GDM1 (cell line): ENCODE measurements around the gene ULBP2.
"Not testable (repeated sequence)": the region's sequence is repeated elsewhere in the genome, so short reads cannot be mapped to it uniquely, and the experiment has no call there.

Source experiments
- DNase-seq: peaks from one replicate; lab custom pipeline; 2025; lab: John Stamatoyannopoulos, UW

Gene ULBP2

DNA sequence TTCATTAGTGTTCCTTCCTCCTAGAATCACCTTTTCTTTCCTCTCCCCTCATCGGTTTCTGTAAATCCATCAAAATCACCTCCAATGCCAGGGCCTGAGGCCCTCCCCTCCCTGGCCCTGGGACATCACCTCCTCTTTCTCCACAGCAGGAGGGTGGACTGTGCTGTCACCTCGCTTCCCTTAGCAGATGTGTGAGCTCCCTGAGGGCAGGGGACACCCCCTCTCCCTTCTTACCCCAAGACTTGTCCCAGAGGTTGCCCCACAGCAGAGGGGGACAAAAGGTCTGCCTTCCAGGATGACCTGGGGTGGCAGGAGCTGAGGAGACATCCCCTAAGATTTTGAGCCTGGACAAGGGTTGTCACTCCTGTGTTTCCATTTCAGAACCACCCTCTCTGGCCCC lies 27.8 kb downstream of the ULBP2 start:
- no peak for DNase-seq

DNA sequence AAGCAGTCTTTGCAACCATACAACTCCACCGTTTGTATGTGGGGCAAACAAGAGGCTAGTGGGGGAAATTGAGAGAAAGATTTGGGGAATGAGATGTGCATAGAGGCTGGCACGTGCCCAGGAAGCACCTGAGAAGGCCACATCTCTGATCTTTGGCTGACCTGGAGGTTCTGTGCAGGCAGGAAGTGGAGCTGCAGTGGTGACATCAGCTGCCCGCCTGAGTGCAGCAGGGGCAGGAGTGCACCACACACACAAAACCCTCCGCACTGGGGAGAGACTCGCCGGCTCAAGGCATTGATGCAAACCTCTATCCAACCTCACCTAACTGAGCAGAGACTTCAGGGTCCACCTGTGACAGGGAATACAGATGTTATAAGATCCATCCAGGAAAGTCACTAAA lies 32.6 kb downstream of the ULBP2 start:
- DNase-seq, result not testable (repeated sequence)

DNA sequence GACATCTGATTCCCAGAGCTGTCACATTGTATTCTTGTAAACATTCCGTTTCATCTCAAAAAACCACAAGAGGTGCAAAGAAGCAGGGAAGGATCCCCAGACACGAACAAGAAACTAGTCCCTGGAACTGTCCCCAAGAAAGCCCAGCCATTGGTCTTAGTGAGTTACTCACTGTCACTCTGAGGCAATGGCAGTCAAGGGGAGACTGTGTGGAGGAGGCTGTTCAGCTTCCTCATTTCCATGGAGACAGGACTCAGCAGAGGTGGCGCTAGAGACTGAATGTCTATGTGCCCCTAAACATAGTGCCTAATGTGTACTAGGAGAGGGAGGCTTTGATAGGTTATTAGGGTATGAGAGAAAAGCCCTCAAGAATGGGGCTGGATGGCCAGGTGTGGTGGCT lies 33.0 kb downstream of the ULBP2 start:
- peak; percentile 12 for DNase-seq

DNA sequence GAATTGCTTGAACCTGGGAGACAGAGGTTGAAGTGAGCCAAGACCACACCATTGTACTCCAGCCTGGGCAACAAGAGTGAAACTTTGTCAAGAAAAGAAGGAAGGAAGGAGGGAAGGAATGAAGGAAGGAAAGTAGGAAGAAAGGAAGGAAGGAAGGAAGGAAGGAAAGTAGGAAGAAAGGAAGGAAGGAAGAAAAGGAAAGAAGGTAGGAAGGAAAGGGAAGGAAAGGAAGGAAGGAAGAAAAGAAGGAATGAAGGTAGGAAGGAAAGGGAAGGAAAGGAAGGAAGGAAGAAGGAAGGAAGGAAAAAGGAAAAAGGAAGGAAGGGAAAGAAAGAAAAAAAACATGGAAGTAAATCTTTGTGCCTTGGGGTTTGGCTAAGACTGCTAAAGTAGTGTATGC lies 33.6 kb downstream of the ULBP2 start:
- DNase-seq, result no peak

DNA sequence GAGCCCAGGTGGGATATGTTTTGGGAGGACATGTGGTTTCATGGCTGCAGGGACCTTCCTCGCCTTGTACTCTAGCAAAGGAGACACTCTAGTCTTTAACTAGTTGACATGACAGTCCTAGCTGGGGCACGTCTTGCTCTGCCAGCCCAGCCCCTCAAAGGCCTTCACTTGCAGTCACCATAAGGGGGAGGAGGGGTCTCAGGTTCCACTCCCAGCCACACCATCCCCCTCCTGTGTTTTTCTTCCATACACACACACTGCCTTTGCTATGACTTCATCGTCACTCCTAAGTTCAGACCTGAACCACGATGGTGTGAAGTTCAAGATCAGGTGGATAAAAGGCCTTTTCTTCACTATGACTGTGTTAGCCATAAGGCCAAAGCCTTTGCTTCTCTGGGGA lies 35.4 kb downstream of the ULBP2 start:
- no peak for DNase-seq

DNA sequence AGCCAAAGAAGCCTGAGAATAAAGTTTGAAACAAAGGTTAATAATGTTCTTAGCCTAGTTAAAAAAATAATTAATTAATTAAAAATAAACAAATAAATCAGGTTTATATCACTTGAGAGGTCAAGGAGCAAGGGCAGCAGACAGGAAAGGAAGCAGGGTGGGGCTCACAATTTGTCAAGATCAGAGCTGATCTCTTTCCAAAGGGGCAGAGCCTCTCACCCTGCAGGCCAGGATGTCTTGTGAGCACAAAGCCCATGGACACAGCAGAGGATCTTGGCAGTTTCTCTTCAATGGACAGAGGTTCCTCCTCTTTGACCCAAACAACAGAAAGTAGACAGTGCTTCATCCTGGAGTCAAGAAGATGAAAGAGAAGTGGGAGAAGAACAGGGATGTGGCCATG lies 36.8 kb downstream of the ULBP2 start:
- DNase-seq, result no peak

DNA sequence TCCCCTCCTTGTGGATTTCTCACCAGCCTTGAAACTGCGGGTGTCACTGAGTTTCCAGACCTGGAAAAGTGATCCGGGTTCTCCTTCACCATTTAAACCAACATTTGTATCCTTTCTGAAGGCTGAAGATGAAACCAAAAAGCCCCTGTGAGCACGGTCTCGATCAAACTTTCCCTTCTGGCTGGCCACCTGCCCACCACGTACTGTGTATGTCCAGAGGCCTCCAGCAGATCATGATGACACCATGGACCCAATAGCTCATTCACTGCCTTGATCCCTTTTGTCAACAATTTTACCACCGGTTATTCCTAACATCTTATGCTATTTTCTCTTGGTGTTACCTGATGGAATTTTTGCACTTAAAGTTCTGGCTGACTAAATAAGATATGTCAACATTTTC lies 37.5 kb downstream of the ULBP2 start:
- DNase-seq, result no peak

DNA sequence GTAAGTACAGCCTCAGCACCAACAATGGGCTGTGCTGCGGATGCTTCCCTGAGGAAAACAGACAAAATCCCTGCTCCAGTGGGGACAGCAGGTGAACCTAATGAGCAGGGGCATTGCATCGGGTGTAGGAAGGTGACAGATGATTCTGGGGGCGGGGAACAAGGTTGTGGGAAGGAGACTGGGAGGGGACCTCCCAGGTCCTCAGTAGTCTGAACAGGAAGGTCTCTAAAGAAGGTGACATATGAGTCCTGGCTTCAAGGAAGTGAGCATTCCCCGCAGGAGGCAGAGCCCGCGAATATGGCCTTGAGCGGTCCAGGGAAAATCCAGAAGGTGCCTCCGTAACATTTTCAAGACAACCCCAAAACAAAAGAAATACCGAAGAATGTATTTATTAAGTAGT lies 41.3 kb downstream of the ULBP2 start:
- DNase-seq, result no peak

DNA sequence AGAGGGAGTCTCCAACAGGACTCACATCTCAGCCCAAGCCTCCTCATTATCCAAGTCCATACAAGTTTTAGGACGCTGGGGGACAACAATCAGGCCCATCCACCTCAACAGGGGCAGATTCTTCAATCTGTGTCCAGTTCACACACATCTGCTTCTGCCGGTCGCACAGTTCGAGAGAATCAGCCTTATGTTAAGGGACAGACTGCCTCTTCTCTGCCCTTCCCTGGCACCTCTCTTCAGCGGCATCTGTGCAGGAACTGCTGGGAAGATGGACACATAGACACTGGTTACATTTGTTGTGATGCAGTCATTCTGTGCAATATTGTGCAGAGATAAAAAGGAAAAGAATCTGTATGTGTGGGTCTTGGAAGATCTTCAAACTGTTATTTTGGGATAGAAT lies 43.0 kb downstream of the ULBP2 start:
- DNase-seq, result no peak

DNA sequence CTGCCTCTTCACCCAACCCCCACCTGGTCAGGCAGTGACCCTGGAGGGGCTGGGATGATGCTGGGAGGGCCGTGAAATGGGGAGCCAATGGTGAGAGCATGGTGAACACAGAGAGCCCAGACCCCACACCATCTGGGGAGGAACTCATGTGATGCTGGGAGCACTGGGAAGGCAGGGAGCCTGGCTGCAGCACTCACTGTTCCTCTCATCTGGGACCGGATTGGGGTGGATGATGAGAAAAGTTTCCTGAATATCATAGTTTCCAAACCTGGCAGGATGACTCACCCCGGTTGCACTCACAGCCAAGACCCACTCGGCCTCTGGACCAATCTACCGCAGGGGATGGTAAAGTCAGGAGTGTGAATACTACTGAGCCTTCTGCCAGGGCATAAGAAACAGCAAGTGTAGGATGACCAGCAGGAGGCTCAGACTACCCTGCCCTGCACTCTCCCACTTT lies 43.7 kb downstream of the ULBP2 start:
- no peak for DNase-seq

DNA sequence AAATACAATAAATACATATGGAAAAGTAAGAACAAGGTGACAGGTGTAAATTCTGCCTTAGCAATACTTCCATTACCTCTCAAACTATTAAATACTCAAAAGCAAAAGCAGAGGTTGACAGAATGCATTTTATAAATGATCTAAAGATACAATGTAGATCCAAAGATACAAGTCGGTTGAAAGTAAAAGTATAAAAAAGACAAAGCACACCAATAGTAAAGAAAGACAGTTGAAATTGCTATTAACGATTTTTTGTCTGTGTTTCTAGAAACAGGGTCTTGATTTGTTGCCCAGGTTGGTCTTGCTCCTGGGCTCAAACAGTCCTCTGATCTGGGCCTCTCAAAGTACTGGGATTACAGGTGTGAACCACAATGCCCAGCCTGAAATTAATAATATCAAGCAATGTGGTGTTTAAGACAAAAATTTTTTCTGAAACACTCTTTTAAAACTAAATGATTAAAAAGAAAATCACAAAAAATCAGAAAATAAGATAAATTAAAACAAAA lies 45.8 kb downstream of the ULBP2 start:
- DNase-seq, result no peak

DNA sequence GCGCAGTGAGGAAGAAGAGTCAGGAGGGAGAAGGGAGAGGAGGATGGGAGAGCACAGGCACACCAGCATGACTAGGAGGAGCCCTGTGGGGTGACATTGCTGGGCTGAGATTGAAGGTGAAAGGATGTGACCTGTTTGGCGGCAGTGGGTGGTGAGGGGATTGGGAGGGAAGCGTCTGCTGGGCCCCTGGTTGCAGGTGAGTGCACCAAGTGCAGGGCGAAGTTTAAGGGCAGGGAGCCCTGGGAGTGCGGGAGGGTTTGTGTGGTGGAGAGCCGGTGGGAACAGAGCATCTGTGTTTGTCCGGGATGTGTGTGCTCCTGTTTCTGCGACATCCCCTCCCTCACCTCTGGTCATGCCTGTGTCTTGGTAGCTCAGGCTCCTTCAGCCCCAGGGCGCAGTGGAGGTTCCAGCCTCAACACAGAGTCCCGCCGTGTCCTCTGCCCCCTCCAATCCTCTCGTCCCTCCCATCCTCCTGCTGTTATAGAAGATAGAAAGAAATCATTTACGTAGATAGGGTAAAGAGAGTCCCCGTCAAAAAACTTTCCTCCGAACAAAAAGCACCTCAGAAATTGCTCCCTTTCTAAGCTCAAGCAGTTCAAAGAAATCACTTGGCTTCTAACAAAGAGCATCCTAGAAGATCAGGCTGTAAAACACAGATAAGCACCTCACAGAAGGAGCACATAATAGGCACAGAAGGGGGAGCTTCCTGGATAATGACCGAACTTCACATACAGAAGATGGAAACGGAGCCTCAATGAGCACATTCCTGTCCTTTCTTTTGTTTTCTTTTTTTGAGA lies 46.9 kb downstream of the ULBP2 start:
- DNase-seq, result no peak

DNA sequence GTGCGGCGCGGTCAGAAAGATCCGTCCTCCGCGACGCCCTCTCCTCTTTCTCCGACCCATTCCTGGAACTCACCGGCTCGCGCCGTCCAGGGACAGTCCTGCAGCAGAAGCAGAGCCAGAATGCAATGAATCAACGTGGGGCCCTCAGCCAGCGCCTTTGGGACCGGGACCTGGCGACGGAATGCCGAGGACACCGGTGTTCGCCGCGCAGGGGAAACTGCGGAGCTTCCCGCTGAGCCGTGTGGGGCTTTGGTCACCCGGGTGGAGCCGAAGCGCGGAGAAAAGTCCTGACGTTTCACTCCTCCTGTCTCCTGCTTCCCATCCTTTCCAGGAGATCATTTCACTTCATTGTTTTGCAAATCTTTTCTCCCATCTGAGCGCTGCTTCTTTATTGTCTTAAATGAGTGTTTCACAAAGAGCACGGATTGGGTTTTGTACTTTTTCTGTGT lies 48.4 kb downstream of the ULBP2 start:
- DNase-seq, result no peak

DNA sequence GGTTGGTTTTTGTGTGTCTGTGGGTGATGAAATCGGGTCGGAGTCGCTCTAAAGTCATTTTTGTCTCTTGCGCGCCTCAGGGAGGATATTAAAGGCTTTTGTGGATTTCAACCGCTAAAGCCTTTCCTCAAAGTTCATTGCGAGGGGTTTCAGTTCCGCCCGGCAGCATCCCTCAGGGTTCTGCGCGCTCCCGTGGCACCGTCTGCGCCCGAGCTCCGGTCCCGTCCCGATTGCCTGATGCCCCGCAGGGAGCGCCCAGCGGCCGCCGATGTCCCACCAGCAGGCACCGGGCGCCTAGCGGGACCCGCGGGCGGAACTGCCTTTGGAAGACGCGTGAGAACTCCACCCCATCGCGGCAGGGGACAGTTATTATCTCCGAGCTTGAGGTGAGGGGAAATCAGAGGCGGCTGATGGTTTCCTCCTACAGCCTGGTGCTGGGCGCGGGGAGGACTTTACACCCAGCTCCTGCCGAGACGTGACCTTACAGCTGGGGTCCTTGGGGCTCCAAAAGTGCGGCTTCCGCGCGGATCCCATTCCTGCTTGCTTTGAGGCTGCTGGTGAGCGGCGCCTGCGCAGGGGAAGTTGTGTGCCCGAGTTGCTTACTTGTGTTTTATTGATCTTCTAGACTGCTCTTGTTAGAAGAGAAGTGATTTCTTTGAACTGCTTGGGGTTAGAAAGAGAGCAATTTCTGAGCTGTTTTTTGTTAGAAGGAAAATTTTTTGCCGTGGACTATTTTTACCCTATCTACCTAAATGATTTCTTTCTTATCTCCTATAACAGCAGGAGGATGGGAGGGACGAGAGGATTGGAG lies 49.1 kb downstream of the ULBP2 start:
- DNase-seq, result no peak

DNA sequence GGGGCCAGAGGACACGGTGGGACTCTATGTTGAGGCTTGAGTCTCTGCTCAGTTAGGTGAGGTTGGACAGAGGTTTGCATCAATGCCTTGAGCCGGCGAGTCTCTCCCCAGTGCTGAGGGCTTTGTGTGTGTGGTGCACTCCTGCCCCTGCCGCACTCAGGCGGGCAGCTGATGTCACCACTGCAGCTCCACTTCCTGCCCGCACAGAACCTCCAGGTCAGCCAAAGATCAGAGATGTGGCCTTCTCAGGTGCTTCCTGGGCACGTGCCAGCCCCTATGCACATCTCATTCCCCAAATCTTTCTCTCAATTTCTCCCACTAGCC lies 49.6 kb downstream of the ULBP2 start:
- DNase-seq, result not testable (repeated sequence)

DNA sequence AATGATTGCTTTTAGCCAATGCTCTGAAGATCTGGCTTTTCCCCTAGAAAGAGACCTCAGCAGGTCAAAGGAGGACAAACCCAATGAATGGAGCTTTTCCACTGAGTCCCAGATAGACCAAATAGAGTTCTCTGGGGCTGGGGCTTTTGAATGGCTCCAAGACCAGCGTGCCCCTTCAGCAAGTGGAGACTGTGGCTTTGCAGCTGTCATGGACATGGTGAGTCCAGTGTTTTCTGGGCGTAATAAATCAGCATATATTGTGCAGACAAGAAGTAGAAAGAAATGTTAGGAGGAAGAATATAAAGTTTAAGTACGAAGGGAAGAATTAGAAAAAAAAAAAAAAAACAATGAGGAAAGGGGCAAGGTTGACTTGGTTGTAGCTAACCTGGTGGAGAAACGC lies 50.0 kb downstream of the ULBP2 start:
- DNase-seq, result no peak

DNA sequence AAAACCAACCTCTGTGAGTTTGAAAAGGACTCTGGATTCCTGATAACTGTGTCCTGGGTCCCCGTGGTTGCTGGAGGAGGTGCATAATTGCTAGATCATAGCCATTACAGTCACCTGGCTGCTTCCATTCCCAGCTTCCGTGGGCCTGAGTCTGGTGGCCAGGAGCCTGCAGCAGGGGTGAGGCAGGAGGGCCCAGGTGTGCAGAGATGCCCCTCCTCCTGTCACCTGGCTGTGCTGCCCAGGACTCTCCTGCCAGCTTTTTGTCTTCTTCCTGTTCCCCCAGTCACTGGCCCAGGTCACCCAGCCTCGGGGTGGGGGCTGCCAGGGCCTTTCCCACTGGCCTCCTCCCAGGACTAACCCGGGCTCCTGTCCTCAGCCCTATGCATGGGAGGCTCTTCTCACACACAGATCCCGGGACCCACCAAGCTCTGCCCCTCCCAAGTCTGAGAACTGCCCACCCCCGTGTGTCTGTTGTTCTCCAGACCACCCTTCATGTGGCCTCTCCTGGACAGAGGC lies 53.5 kb downstream of the ULBP2 start:
- DNase-seq, result no peak

DNA sequence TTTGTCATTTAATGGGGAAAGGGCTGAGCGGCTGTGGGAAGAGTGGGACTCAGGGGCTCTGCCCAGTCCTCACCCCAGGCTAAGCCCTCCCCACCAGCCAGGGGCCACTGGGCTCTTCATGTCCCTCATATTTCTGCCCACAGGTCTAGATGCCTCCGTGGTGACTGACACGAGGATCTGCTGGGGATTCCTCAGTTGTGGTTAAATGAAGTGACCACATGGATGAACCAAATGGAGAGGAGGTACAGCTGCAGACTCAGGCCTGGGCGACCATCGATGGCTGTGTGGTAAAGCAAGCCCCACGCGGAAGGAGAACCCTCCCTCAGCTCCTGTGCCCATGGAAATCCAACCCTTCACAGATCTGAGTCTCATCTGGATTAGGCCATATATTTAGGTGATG lies 54.2 kb downstream of the ULBP2 start:
- no peak for DNase-seq
